ENCODE data around the gene CACNA1S.
A peak's percentile ranks its signal among the peaks of the same experiment; 100 is the strongest.

CACNA1S gene

DNA sequence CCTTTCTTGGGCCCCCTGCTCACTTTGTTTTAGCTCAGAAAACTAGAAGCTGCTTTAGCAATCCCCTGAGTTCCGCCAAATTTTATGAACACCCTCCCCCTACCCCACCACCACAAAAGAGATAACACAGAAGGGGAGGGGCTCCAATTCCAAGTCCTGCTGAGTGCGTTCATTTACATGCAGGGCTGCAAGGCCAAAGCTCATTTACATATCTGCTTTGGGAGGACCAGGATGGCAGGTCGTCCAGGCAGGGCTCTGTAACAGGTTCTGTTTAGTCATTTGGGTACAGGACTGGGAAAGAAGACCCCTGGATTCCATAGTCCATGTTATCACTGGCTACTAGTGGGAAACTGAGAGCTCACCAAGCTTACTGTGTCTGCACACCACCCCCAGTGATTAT is 52.8 kb downstream of the CACNA1S start:
- Mint-ChIP-seq H3K4me3 (no peak overlapping the region), H3K9me3 (no peaks in the 10 kb centered on the region)

DNA sequence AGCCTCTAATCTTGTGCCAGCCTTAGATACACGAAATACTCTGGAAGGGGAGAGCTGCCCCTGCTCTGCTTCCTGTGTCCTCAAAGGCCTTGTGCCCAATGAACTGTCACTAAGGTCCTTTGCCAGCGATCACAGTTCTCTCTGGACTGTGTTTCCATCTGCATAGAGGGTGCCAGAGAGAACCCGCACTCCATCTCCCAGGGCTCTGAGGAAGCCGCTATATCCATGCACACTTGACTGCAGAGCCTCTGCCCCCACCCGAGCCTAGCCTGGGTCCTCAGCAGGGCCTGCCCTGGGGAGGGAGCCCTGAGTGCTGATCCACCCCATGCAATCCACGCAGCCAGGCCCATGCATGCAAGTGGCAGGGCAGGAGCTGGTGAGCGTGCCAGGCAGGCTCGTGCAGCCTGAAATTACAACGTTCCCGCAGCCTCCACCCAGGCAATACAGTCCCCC is 58.1 kb downstream of the CACNA1S start:
- Mint-ChIP-seq H3K4me3 (no peak overlapping the region), H3K4me1 (peaks cover 45% of the 10 kb centered on the region), H3K36me3 (no peaks in the 10 kb centered on the region), H3K27me3 (peaks cover 16% of the 10 kb centered on the region), H3K27ac (no peak overlapping the region), H3K9me3 (no peaks in the 10 kb centered on the region)
- ATAC-seq, result no peak

More for the DNA sequence above, 52.8 kb downstream of the CACNA1S start:
- H3K27me3 Mint-ChIP-seq, result peaks cover 28% of the 10 kb centered on the region
- H3K4me1 Mint-ChIP-seq, result peaks cover 32% of the 10 kb centered on the region
- no peak overlapping the region for H3K27ac Mint-ChIP-seq
- no peaks in the 10 kb centered on the region for H3K36me3 Mint-ChIP-seq
- no peak for ATAC-seq

DNA sequence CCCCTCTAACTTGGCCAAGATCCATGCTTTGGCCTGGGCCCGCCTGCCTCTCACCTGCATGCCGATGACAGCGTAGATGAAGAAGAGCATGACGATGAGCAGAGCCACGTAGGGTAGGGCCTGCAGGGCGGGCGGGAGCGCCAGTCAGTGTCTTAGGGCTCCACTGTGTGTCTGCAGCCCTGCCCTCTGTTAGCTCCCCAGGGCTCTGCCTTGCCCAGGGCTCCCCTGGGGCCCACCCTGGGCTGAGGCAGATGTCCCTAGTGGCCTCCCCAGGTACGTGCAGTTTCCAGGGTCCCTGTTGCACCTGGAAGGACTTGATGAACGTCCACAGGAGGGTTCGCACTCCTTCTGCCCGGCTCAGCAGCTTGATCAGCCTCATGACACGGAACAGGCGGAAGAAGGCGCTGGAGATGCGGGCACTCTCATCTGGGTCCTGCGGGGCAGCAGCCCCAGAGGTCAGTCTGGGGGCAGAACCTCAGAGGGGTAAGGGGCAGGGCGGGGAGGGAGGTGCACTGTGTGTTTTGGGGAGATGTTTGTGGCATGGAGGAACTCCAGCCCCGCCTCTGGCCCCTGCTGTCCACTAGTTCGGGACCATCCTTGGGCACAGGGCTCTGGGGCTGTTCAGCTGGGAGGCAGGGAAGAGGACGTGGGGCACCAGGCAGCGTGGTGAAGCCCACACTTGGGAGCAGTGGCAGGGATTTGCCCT is 58.9 kb downstream of the CACNA1S start:
- Mint-ChIP-seq H3K9me3 (no peaks in the 10 kb centered on the region), H3K27me3 (peaks cover 19% of the 10 kb centered on the region), H3K4me3 (no peak overlapping the region), H3K36me3 (no peaks in the 10 kb centered on the region), H3K27ac (no peak overlapping the region), H3K4me1 (peaks cover 45% of the 10 kb centered on the region)
- ATAC-seq, result no peak

DNA sequence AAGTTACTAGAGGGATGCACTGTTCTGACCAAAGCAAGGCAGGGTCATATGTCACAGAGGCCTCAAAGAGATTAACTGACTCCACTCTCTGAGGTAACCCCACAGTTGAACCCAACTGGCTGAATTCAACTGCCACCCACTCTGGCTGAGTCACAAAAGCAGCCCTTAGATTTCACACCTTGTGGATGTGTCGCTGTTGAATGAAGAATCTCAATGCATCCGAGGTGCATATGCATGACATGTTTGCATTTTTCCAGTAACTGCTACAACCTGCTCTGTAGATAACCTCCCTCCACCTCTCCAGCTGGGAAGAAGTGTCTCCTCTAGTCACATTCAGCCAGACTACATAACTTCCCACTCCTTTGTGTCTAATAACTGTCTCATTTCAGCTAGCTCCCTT is 60.8 kb downstream of the CACNA1S start:
- Mint-ChIP-seq H3K9me3 (no peaks in the 10 kb centered on the region), H3K27me3 (peaks cover 24% of the 10 kb centered on the region), H3K36me3 (no peaks in the 10 kb centered on the region), H3K4me3 (no peak overlapping the region), H3K4me1 (peaks cover 26% of the 10 kb centered on the region), H3K27ac (no peak overlapping the region)
- no peak for ATAC-seq

DNA sequence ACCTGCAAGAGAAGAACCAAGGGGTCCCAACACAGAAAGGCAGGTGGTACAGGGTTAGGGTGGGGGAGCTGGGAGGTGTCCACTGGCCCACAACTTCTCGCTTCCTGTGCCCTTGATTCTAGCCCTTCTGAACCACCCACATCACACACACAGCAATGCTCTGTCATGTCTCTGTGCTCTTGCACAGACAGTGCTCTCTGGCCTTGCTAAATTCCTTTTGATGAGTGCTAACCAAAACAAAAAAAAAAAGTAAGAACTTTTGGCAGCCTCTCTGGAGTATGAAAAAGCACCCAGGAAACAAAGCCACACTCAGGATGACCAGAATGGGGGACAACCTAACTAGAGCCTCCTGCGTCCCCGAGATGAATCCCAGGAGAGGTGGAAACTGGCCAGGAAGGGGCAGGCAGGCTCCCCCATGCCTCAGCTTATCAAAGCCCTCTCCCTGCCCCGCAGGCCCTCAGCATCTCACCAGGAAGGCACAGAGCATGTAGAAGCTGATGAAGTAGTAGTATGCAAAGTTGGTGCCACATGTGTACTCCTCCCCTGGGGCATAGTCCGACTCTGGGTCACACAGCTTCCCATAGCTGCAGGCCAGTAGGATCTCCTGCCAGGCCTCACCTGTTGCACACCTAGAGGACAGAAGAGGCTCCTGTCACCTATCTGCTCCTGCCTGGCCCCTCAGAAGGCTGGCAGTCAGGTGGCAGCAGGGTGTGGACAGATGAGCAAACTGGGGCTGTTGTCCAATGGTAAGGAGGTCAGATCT is 61.5 kb downstream of the CACNA1S start:
- H3K36me3 Mint-ChIP-seq, result no peaks in the 10 kb centered on the region
- peaks cover 24% of the 10 kb centered on the region for H3K27me3 Mint-ChIP-seq
- no peak overlapping the region for H3K4me3 Mint-ChIP-seq
- ATAC-seq, result no peak
- H3K27ac Mint-ChIP-seq, result no peak overlapping the region
- H3K9me3 Mint-ChIP-seq, result no peaks in the 10 kb centered on the region
- peaks cover 19% of the 10 kb centered on the region for H3K4me1 Mint-ChIP-seq

DNA sequence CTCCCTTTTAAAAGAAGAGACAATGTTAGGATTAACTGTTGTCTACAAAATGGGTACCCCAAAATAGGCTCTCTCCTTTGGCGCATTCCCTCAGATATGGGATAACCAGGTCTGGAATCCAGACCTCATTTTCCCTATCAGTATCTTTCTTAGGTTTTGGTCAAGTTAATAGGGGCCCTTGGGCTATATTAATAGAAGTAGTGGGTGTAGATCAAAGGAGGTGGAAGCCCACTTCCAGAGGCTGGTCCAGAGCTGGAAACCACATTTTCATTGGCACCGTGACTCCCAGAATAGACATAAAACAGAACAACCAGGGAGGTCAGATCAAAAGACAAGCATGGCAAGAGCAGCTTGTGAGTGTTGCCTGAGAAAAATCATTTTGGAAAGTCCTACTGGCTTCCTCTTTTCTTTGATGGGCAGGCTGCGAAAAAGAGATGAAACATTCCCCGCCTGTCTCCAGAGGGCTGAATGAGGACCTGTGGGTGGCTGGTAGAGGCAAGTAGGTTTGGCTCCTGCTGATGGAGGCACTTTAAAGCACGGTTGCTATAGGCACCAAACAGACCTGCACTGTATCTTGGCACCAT is 62.9 kb downstream of the CACNA1S start:
- Mint-ChIP-seq H3K9me3 (no peaks in the 10 kb centered on the region), H3K4me1 (peaks cover 12% of the 10 kb centered on the region), H3K4me3 (no peak overlapping the region), H3K27me3 (peaks cover 24% of the 10 kb centered on the region), H3K27ac (no peak overlapping the region), H3K36me3 (no peaks in the 10 kb centered on the region)
- ATAC-seq, result no peak

DNA sequence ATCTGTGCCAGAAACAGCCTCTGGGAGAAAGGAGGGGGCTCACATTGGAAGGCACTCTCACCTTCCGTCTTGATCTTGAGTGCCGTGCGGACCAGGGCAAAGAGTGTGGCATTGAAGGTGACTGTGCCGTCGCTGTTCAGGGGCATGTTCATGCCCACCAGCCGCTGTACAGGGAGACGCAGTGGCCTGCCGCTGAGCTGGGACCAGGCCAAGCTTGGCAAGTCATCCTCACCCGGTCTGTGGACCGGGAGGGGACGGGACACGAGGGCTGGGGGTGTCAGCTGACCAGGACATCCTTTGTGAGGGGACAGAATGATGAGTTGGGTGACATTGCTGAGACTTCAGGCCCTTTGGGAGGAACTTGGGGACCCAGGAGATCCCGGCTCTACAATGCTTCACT is 63.7 kb downstream of the CACNA1S start:
- Mint-ChIP-seq H3K4me1 (peaks cover 8% of the 10 kb centered on the region), H3K36me3 (no peaks in the 10 kb centered on the region), H3K27me3 (peaks cover 24% of the 10 kb centered on the region), H3K27ac (no peak overlapping the region), H3K9me3 (no peaks in the 10 kb centered on the region), H3K4me3 (no peak overlapping the region)
- ATAC-seq, result no peak

DNA sequence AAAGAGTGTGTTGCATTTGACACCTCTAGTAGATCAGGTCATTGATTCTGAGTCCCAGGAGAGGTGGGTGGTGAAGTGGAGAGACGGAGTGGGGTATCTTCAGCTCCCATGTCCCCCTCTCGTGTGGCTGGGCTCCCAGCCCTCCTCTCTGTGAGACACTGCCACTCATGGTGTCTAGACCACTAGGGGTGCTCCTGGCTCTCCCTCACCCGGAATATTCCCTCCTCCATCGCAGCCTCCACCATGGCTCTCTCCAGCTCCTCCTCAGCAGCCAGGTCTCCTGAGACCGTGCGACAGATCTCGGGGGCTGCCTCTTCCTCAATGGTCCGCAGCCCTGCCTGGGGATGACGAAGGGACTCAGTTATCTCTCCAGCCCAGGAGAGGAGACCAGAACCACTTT is 68.1 kb downstream of the CACNA1S start:
- H3K36me3 Mint-ChIP-seq, result no peaks in the 10 kb centered on the region
- no peak overlapping the region for H3K4me3 Mint-ChIP-seq
- peaks cover 17% of the 10 kb centered on the region for H3K27me3 Mint-ChIP-seq

DNA sequence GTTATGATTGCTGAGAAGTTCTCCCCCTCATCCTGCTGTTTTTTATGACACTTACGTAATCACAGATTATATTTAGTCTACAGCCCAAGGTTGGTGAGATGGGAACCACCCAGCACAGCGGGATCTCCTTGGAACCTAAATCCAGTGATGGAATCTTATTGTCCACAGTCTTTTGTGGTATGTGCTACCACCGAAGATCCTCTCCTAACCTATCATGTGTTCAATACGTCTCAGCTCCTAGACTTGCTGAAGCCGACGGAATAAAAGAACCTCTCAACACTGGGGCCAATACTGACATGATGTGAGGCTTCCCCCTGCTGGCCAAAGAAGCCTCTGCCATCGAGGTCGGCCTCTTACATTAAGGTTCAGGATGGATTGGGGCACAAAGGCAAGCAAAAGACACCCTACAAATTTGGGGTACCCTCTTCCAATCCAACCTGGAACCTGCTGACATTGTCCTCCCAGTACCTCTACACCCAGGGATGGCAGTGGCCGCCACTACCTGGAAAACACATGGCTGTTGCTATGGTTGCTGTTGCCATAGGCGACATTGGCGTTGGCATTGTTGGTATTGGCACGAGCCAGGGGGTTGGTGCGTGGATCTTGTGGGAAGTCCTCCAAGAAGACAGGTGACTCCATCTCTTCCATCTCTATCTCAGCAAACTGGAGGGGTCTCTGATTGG is 69.3 kb downstream of the CACNA1S start:
- H3K27ac Mint-ChIP-seq, result no peak overlapping the region
- H3K9me3 Mint-ChIP-seq, result no peaks in the 10 kb centered on the region
- peak; percentile 75 for ATAC-seq
- H3K4me1 Mint-ChIP-seq, result no peaks in the 10 kb centered on the region
- no peaks in the 10 kb centered on the region for H3K36me3 Mint-ChIP-seq
- no peak overlapping the region for H3K4me3 Mint-ChIP-seq
- peaks cover 10% of the 10 kb centered on the region for H3K27me3 Mint-ChIP-seq

More for the DNA sequence above, 68.1 kb downstream of the CACNA1S start:
- Mint-ChIP-seq H3K9me3 (no peaks in the 10 kb centered on the region), H3K27ac (no peak overlapping the region), H3K4me1 (no peaks in the 10 kb centered on the region)
- no peak for ATAC-seq

DNA sequence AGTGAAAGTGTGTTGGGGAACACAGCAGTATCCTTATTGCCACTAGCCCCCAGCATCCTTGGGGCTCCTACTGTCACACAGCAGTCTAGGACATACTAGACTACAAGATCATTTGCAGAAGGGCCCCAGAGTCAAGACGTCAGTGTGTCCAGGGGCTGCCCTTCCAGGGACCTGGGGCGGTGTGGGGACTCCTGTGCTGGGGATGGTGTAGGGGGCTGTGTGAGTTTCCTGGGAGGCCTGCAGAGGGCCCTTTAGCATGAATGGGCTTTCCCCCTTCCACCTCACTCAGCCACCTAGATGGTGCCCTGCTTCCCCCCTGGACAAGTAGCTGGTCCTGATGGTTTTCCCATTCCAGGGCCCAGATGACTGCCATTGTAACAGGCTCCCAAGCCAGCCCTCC is 71.2 kb downstream of the CACNA1S start:
- Mint-ChIP-seq H3K4me3 (no peak overlapping the region), H3K9me3 (no peaks in the 10 kb centered on the region), H3K27me3 (no peaks in the 10 kb centered on the region), H3K36me3 (no peaks in the 10 kb centered on the region), H3K27ac (no peak overlapping the region), H3K4me1 (no peaks in the 10 kb centered on the region)
- no peak for ATAC-seq

DNA sequence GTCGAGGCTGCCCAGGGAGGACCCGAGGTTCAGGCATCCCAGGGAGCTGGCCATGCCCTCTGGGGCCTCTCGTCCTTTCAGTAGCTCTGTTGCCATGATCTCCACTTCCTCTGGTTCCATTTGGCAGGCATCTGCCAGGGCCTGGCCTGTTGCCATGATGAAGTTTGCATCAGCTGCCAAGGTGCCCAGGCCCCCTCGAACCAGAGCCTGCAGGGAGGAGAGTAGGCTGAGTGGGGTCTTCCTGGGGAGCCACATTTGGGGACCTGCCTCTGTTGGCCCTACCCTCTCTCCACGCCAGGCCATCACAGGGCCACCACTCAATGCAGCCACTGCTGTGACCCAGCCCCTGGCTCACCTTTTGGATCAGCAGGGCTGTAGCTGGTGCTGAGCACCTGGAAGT is 72.3 kb downstream of the CACNA1S start:
- Mint-ChIP-seq H3K9me3 (no peaks in the 10 kb centered on the region), H3K27me3 (no peaks in the 10 kb centered on the region), H3K36me3 (no peaks in the 10 kb centered on the region), H3K4me3 (no peak overlapping the region), H3K4me1 (no peaks in the 10 kb centered on the region), H3K27ac (no peak overlapping the region)
- ATAC-seq, result no peak

DNA sequence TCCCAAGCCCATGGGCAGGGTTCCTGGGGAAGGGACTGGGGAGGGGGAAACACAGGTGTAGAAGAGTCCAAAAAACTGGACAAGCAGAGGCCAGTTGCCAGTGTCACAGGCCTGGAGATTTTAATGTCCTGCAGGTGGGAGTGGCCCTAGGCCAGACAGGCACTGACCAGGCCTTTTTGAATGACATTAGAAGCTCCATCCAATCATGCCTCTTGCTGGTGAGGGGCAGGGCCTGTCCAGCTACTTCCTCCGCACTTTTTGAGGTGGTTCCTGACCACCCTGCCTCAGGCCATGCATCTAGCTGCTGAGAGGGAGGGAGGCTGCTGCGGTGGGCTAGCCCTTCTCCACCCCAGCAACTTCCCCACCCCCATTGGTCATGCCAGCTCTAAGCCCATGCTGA is 72.8 kb downstream of the CACNA1S start:
- Mint-ChIP-seq H3K4me3 (no peak overlapping the region), H3K27ac (no peak overlapping the region), H3K27me3 (no peaks in the 10 kb centered on the region), H3K9me3 (no peaks in the 10 kb centered on the region), H3K4me1 (no peaks in the 10 kb centered on the region), H3K36me3 (no peaks in the 10 kb centered on the region)
- no peak for ATAC-seq

DNA sequence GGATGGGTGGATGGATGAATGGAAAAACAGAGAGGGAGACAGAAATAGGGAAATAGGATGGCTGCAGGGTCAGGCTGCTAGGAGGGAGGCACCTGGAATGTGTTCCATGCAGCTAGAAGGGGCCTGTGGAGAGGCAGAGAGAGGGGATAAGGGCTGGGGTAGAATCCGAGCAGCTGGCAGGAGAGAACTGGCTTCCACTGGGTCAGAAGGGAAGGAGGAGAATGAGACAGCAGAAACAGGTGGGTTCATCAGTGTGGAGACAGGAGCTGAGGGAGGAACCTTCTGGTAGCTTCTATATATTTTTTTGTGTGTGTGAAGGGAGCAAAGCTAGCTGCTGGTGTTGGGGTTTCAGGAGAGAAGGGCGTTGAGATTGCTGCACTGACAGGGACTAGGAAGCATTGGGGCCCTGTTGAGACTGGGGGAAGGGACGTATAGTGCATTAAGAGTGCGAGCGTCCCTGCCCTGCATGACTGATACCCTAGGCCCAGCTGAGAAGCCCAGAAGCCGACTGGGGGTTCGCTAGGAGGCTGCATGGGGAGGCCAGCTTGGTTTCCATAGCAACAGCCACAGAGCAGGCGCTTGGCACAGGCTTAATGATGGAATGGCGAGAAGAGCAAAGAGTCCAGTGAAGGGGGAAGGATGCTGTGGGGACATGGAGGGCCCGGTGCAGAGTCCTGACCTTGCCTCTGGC is 73.9 kb downstream of the CACNA1S start:
- H3K9me3 Mint-ChIP-seq, result no peaks in the 10 kb centered on the region
- no peak for ATAC-seq
- no peaks in the 10 kb centered on the region for H3K4me1 Mint-ChIP-seq
- no peaks in the 10 kb centered on the region for H3K27me3 Mint-ChIP-seq
- H3K36me3 Mint-ChIP-seq, result no peaks in the 10 kb centered on the region
- H3K4me3 Mint-ChIP-seq, result no peak overlapping the region
- H3K27ac Mint-ChIP-seq, result no peak overlapping the region

DNA sequence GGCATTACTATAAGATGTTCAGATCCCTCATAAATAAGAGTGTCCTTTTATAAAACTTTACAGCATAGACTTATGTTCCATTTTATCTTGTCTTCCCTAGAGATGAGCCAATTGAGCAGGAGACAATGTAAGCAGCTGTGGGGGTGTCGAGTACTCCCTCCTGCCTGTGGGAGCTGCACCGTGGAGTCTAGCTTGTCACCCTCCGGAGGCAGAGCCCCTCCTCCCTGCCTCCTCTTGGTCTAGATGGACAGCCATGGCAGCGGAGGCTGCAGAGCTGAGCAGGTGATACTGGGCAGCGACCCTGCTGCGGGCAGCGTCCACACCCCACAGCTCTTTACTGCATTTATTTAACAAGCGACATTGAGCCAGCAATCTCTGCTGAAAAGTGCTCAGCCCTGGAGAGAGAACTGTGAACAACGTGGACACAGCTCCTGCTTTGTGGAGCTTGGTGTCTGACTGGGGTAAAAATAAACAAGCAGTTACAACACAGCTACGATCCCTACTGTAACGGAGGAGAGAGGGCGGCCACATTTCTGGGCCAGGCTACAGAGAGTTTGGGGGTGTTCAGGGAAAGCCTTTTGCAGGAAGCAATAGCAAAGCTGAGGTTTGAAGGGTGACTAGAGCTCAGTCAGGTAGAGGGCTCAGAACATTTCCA is 75.9 kb downstream of the CACNA1S start:
- Mint-ChIP-seq H3K36me3 (no peaks in the 10 kb centered on the region), H3K27me3 (no peaks in the 10 kb centered on the region), H3K4me3 (no peak overlapping the region), H3K4me1 (no peaks in the 10 kb centered on the region), H3K9me3 (no peaks in the 10 kb centered on the region), H3K27ac (no peak overlapping the region)
- ATAC-seq, result no peak

Measured in stimulated activated memory B cell treated with anti-CD40 and anti-IgM and Interleukin-4, amounts not matched to agents 10 μg/mL and 1 μg/mL and 100 μg/mL, for 72 hours (primary cell).